PC-3 (cell line): ENCODE results near the gene MYBPH.

Experiments
- EZH2 ChIP-seq: fragments of 300-600 bp; sonication (generic); IDR thresholded peaks from one replicate; pipeline ENCODE4 v1.6.1; 2017; ENCODE audit warnings: antibody characterized with exemption, mild to moderate bottlenecking, low read length; ENCODE audit not compliant: unreplicated experiment
- EZH2phosphoT487 ChIP-seq: fragments of 300-600 bp; sonication (generic); IDR thresholded peaks from 2 replicates; pipeline ENCODE4 v1.6.1; 2018; ENCODE audit warnings: mild to moderate bottlenecking, antibody characterized with exemption, low read length, borderline replicate concordance

- TF ChIP-seq EZH2 = no peak
- no peak for TF ChIP-seq EZH2phosphoT487
Observed at GRCh38 chr1:203153051-203153988, 22.3 kb downstream of the MYBPH start.
